IMR-90 (cell line): ENCODE data around the gene RALGPS1. TPM values are rescaled to one million over a fixed set of nuclear protein-coding genes. Genes with fewer than 3 reads are reported as not detected.

Experiments used
- ATAC-seq: fragments of 200-7000 bp; cut with Tn5 transposase; 2 replicates; pipeline ENCODE4 v1.9.1; 2020; ENCODE audit warnings: low read depth, mild to moderate bottlenecking, moderate library complexity
- BruUV-seq: library from RNA; stranded (reverse); fragments of 400-500 nt; replicated peaks from 2 replicates; lab custom pipeline; 2021; lab: Mats Ljungman, UMichigan
- CTCF ChIA-PET: fragments of 300-600 bp; formaldehyde crosslinking; extraction: SDS; loops from one replicate; lab custom pipeline; 2021; ENCODE audit warnings: antibody characterized with exemption; lab: Yijun Ruan, JAX
- POLR2A ChIA-PET: fragments of 300-600 bp; sonication (Branson Sonifier 250); formaldehyde crosslinking; loops from one replicate; lab custom pipeline; 2022; ENCODE audit warnings: antibody characterized with exemption; ENCODE audit not compliant: unreplicated experiment; lab: Charles Lee
- DNase-seq: peaks from one replicate; pipeline ENCODE4 v3.0.0; 2013
- H2AFZ ChIP-seq: replicated peaks from 2 replicates; pipeline ENCODE3; 2013; ENCODE audit warnings: low read length, mild to moderate bottlenecking; ENCODE audit not compliant: poor library complexity
- H2AK5ac ChIP-seq: 2 replicates; pipeline ENCODE4 v1.6.1; 2013; ENCODE audit warnings: low read depth, low read length, inconsistent platforms
- H2AK9ac ChIP-seq: replicated peaks from 2 replicates; pipeline ENCODE3; 2013; ENCODE audit warnings: mild to moderate bottlenecking, low read depth, low read length, moderate library complexity; ENCODE audit not compliant: poor library complexity
- H2BK120ac ChIP-seq: 2 replicates; pipeline ENCODE4 v1.6.1; 2013; ENCODE audit warnings: low read depth, low read length, inconsistent platforms
- H2BK15ac ChIP-seq: 3 replicates; pipeline ENCODE4 v1.6.1; 2013; ENCODE audit warnings: low read depth, low read length, inconsistent platforms
- H2BK20ac ChIP-seq: 2 replicates; pipeline ENCODE4 v1.6.1; 2013; ENCODE audit warnings: low read depth, mild to moderate bottlenecking, inconsistent platforms, low read length, moderate library complexity
- H2BK5ac ChIP-seq: 2 replicates; pipeline ENCODE4 v1.6.1; 2013; ENCODE audit warnings: mild to moderate bottlenecking, low read depth, low read length, inconsistent platforms; ENCODE audit not compliant: poor library complexity, severe bottlenecking
- H3K14ac ChIP-seq: replicated peaks from 2 replicates; pipeline ENCODE4 v1.6.1; 2013; ENCODE audit warnings: low read depth, low read length, inconsistent platforms
- H3K18ac ChIP-seq: 2 replicates; pipeline ENCODE4 v1.6.1; 2013; ENCODE audit warnings: low read depth, low read length, control low read depth
- H3K23ac ChIP-seq: 2 replicates; pipeline ENCODE4 v1.6.1; 2013; ENCODE audit warnings: low read depth, low read length, inconsistent platforms
- H3K27ac ChIP-seq: 2 replicates; pipeline ENCODE4 v1.5.1; 2013; ENCODE audit warnings: mild to moderate bottlenecking, control low read depth, low read length; ENCODE audit not compliant: insufficient read depth
- H3K27me3 ChIP-seq: 2 replicates; pipeline ENCODE4 v1.6.1; 2013; ENCODE audit warnings: low read length; ENCODE audit not compliant: control insufficient read depth, insufficient read depth
- H3K36me3 ChIP-seq: 2 replicates; pipeline ENCODE4 v1.6.1; 2013; ENCODE audit warnings: low read length, mixed read lengths; ENCODE audit not compliant: control insufficient read depth, insufficient read depth
- H3K4ac ChIP-seq: 2 replicates; pipeline ENCODE4 v1.6.1; 2013; ENCODE audit warnings: low read depth, low read length, inconsistent platforms
- H3K4me1 ChIP-seq: 2 replicates; pipeline ENCODE4 v1.6.1; 2013; ENCODE audit warnings: low read length, mixed read lengths; ENCODE audit not compliant: control insufficient read depth, insufficient read depth
- H3K4me2 ChIP-seq: 2 replicates; pipeline ENCODE4 v1.6.1; 2013; ENCODE audit warnings: low read depth, mild to moderate bottlenecking, control low read depth, low read length, moderate library complexity
- H3K4me3 ChIP-seq: 2 replicates; pipeline ENCODE4 v1.5.1; 2013; ENCODE audit warnings: low read depth, mild to moderate bottlenecking, control low read depth, low read length, moderate library complexity; ENCODE audit not compliant: insufficient read depth
- H3K56ac ChIP-seq: 2 replicates; pipeline ENCODE4 v1.6.1; 2013; ENCODE audit warnings: low read length, inconsistent platforms; ENCODE audit not compliant: insufficient read depth; ENCODE audit errors: extremely low read depth
- H3K79me1 ChIP-seq, 2 experiments: 2 replicates each; pipeline ENCODE4 v1.6.1; 2013; ENCODE audit warnings: low read length in 2 of 2, inconsistent platforms in 1 of 2, low read depth in 1 of 2
- H3K9ac ChIP-seq: 2 replicates; pipeline ENCODE4 v1.6.1; 2013; ENCODE audit warnings: low read depth, low read length, control low read depth
- H3K9me1 ChIP-seq: 2 replicates; pipeline ENCODE4 v1.6.1; 2013; ENCODE audit warnings: low read length, inconsistent platforms; ENCODE audit not compliant: insufficient read depth
- H3K9me3 ChIP-seq: 2 replicates; pipeline ENCODE4 v1.6.1; 2013; ENCODE audit warnings: low read length; ENCODE audit not compliant: control insufficient read depth, insufficient read depth
- H4K20me1 ChIP-seq: 2 replicates; pipeline ENCODE4 v1.6.1; 2013; ENCODE audit warnings: low read length, inconsistent platforms; ENCODE audit not compliant: insufficient read depth
- H4K5ac ChIP-seq: 2 replicates; pipeline ENCODE4 v1.6.1; 2013; ENCODE audit warnings: mild to moderate bottlenecking, low read depth, low read length, control low read depth
- H4K8ac ChIP-seq, 2 experiments: 2 replicates each; pipeline ENCODE4 v1.6.1; 2013; ENCODE audit warnings: low read depth in 2 of 2, low read length in 2 of 2, control low read depth in 1 of 2, inconsistent platforms in 1 of 2
- H4K91ac ChIP-seq: 2 replicates; pipeline ENCODE4 v1.6.1; 2013; ENCODE audit warnings: low read depth, low read length, inconsistent platforms; ENCODE audit not compliant: insufficient read depth
- BHLHE40 ChIP-seq: fragments of 150-350 bp; IDR thresholded peaks from 2 replicates; pipeline ENCODE4 v1.6.1; 2016; ENCODE audit warnings: mild to moderate bottlenecking, low read depth, low read length
- CHD1 ChIP-seq: IDR thresholded peaks from 2 replicates; pipeline ENCODE4 v1.6.1; 2012; ENCODE audit warnings: low read depth, low read length, improper control_type of control experiment
- CTCF ChIP-seq: conservative IDR thresholded peaks from 2 replicates; pipeline ENCODE4 v1.5.1; 2012; ENCODE audit warnings: mild to moderate bottlenecking, low read depth, low read length, improper control_type of control experiment
- ELK1 ChIP-seq: fragments of 150-350 bp; IDR thresholded peaks from 2 replicates; pipeline ENCODE4 v1.6.1; 2016; ENCODE audit warnings: low read depth, mild to moderate bottlenecking, low read length, moderate library complexity, borderline replicate concordance
- RAD21 ChIP-seq: IDR thresholded peaks from 2 replicates; pipeline ENCODE4 v1.6.1; 2012; ENCODE audit warnings: low read length, improper control_type of control experiment
- RCOR1 ChIP-seq: IDR thresholded peaks from 2 replicates; pipeline ENCODE4 v1.6.1; 2012; ENCODE audit warnings: mild to moderate bottlenecking, low read length, improper control_type of control experiment; ENCODE audit not compliant: insufficient replicate concordance
- WGBS, 2 experiments: methylation state at CpG; one replicate each; pipeline versions ENCODE4 v1.1.5 to v1.1.7; 2013; ENCODE audit warnings: missing lambda C conversion rate in 2 of 2; ENCODE audit not compliant: insufficient read length in 1 of 2; ENCODE audit errors: extremely low coverage in 2 of 2; 5-methylcytosine and 5-hydroxymethylcytosine counted together
- dilution Hi-C: fragments of 300-500 bp; cut with HindIII; formaldehyde crosslinking; loops from one replicate; pipeline ENCODE4 v1.14.3; 2018; ENCODE audit warnings: low sequenced_read_pairs; ENCODE audit not compliant: unreplicated experiment
- in situ Hi-C: fragments of 300-500 bp; cut with MboI; formaldehyde crosslinking; loops from 3 replicates; pipeline ENCODE4 v1.14.3; 2019; ENCODE audit warnings: low sequenced_read_pairs, inconsistent platforms, mixed read lengths
- intact Hi-C: fragments of 100-400 bp; cut with micrococcal nuclease; formaldehyde crosslinking; loops from 2 replicates; pipeline ENCODE4 v1.10.0; 2022
- polyA plus RNA-seq, 3 experiments: library from polyadenylated mRNA; depleted of rRNA; stranded (reverse); fragments of >200 nt; gene quantifications; 2 replicates each; pipeline ENCODE4 v1.2.3, GENCODE V29; 2012; ENCODE audit warnings: low replicate concordance in 1 of 3
- total RNA-seq: library from RNA; depleted of rRNA; stranded (reverse); fragments of >200 nt; gene quantifications from 2 replicates; pipeline ENCODE4 v1.2.3, GENCODE V29; 2012

The RALGPS1 gene
- total and polyA plus RNA-seq, 2 of the 4 experiments (the other 2 are of a cell fraction) = 0.90 to 2.8 TPM

- no peak overlapping the region for H3K14ac ChIP-seq
- WGBS, 2 experiments = no CpG with 5 or more reads among the region's 6 CpGs
- no peak overlapping the region for H3K56ac ChIP-seq
- no peak overlapping the region for H2AK5ac ChIP-seq
- H2BK120ac ChIP-seq = no peak overlapping the region
- no peaks in the 10 kb centered on the region for H3K79me1 ChIP-seq
- no peak overlapping the region for H2BK20ac ChIP-seq
- in situ Hi-C loops (loop anchor here (5.0 to 25.0 kb wide), 2 partner anchors 257 to 447 kb away; partner anchors contain the start of gene SLC2A8), intact Hi-C loops (loop anchor here (1.0 to 2.0 kb wide), 3 partner anchors 182 to 485 kb away; partner anchors contain the start of genes ANGPTL2 and ZNF79), dilution Hi-C loops (no loop called here)
- H3K9me1 ChIP-seq = 0 out of 2 replicates have a peak, but pooled peaks cover 3% of the 10 kb centered on the region
- ATAC-seq (no peak), DNase-seq (no peak)
- ChIA-PET POLR2A (no interaction called here), CTCF (interaction anchor here (1.2 to 3.9 kb wide), 2 partner anchors 259 to 266 kb away, joined by 6 to 27 read pairs; no protein-coding TSS in a partner anchor)
- H3K18ac ChIP-seq = no peak overlapping the region
- no peak overlapping the region for H2BK5ac ChIP-seq
- no peak overlapping the region for H2AFZ ChIP-seq
- no peak overlapping the region for H3K4me2 ChIP-seq
- H3K9me3 ChIP-seq = 0 out of 2 replicates have a peak, but pooled peaks cover 2% of the 10 kb centered on the region
- H4K91ac ChIP-seq = no peak overlapping the region
- H2AK9ac ChIP-seq = peak overlapping the region; percentile 5
- no peak overlapping the region for H3K9ac ChIP-seq
- no peak overlapping the region for H2BK15ac ChIP-seq
- H3K23ac ChIP-seq = no peak overlapping the region
- H3K27ac ChIP-seq = no peak overlapping the region
- H3K4ac ChIP-seq = no peak overlapping the region
- no peaks in the 10 kb centered on the region for H3K36me3 ChIP-seq
- H4K20me1 ChIP-seq = no peaks in the 10 kb centered on the region
- no peak overlapping the region for H3K4me3 ChIP-seq
- no TSS peak for BruUV-seq
- no peak overlapping the region for H4K8ac ChIP-seq
- no peaks in the 10 kb centered on the region for H3K27me3 ChIP-seq
- peaks cover 2% of the 10 kb centered on the region; the same call in 1 of the 2 replicates for H3K4me1 ChIP-seq
- no peak overlapping the region for H4K5ac ChIP-seq
- TF ChIP-seq ELK1 (no peak), BHLHE40 (no peak), RAD21 (no peak), CHD1 (no peak), CTCF (no peak), RCOR1 (no peak)
Observed at GRCh38 chr9:126939821-126940221, 25.2 kb downstream of the RALGPS1 start.
